HK-2 (cell line): ENCODE data around the gene SYDE1.
"Not testable (repeated sequence)": the region's sequence is repeated elsewhere in the genome, so short reads cannot be mapped to it uniquely, and the experiment has no call there.

Experiments
- DNase-seq: peaks from one replicate; pipeline ENCODE4 v3.0.0-alpha.2; 2018; ENCODE audit not compliant: unreplicated experiment

The SYDE1 gene

GRCh38 chr19:15107061-15108010 lies at the start of gene SYDE1:
SYDE1 (plus strand) TSS chr19:15107401; CDS start chr19:15107434, 33 bp downstream.
- DNase-seq, result peak; percentile 82

- DNase-seq, result no peak
These were observed 45.2 kb upstream of the SYDE1 start for GRCh38 chr19:15062036-15062435.

GRCh38 chr19:15070386-15070785 lies 36.8 kb upstream of the SYDE1 start:
- DNase-seq, result not testable (repeated sequence)

GRCh38 chr19:15072930-15073647 lies 34.1 kb upstream of the SYDE1 start:
- DNase-seq, result no peak

GRCh38 chr19:15074371-15074770 lies 32.8 kb upstream of the SYDE1 start:
- DNase-seq, result no peak

- DNase-seq, result no peak
These were observed 31.4 kb upstream of the SYDE1 start for GRCh38 chr19:15075806-15076205.

- not testable (repeated sequence) for DNase-seq
These were observed 27.2 kb upstream of the SYDE1 start for GRCh38 chr19:15080002-15080401.

- no peak for DNase-seq
These were observed 25.3 kb upstream of the SYDE1 start, which contains the start of gene OR1I1 for GRCh38 chr19:15081911-15082310. OR1I1 (plus strand) TSS chr19:15082211; CDS start chr19:15087066, 4,855 bp downstream.

GRCh38 chr19:15087182-15087581 lies 20.0 kb upstream of the SYDE1 start:
- no peak for DNase-seq

- peak; percentile 36 for DNase-seq
These were observed 15.1 kb upstream of the SYDE1 start for GRCh38 chr19:15091918-15092753.

- no peak for DNase-seq
These were observed 14.2 kb upstream of the SYDE1 start for GRCh38 chr19:15093001-15093400.

- DNase-seq, result no peak
These were observed 11.0 kb upstream of the SYDE1 start for GRCh38 chr19:15096223-15096622.

- DNase-seq, result not testable (repeated sequence)
These were observed 9.2 kb upstream of the SYDE1 start for GRCh38 chr19:15097980-15098379.

- no peak for DNase-seq
These were observed 8.7 kb upstream of the SYDE1 start for GRCh38 chr19:15098460-15098859.

GRCh38 chr19:15099017-15099582 lies 8.1 kb upstream of the SYDE1 start:
- DNase-seq, result no peak

GRCh38 chr19:15101479-15102082 lies 5.6 kb upstream of the SYDE1 start:
- no peak for DNase-seq

- no peak for DNase-seq
These were observed 3.2 kb upstream of the SYDE1 start for GRCh38 chr19:15104003-15104402.

GRCh38 chr19:15104411-15104810 lies 2.8 kb upstream of the SYDE1 start:
- DNase-seq, result no peak

- DNase-seq, result no peak
These were observed 2.2 kb upstream of the SYDE1 start for GRCh38 chr19:15105044-15105443.

GRCh38 chr19:15108145-15108844 lies 1.1 kb downstream of the SYDE1 start:
- DNase-seq, result no peak
